Activated B cell treated with CpG ODN at 0.5 μM for 24 hours (primary cell): ENCODE data around the gene LRRC49. TPM values are rescaled to one million over a fixed set of nuclear protein-coding genes. Genes with fewer than 3 reads are reported as not detected.
"Not testable (repeated sequence)": the region's sequence is repeated elsewhere in the genome, so short reads cannot be mapped to it uniquely, and the experiment has no call there.

Experiments
- ATAC-seq: fragments of 200-7000 bp; cut with Tn5 transposase; one replicate; pipeline ENCODE4 v1.10.0; 2021; ENCODE audit warnings: low read depth, mild to moderate bottlenecking, moderate library complexity
- CTCF ChIA-PET: fragments of 350-600 bp; sonication (Branson Sonifier 250); formaldehyde crosslinking; loops from one replicate; lab custom pipeline; 2021; ENCODE audit warnings: antibody characterized with exemption; lab: Charles Lee
- POLR2A ChIA-PET: fragments of 350-600 bp; sonication (Branson Sonifier 250); formaldehyde crosslinking; loops from one replicate; lab custom pipeline; 2021; ENCODE audit warnings: antibody characterized with exemption; lab: Charles Lee
- DNase-seq: peaks from one replicate; pipeline ENCODE4 v3.0.0; 2022
- H3K27ac Mint-ChIP-seq: one replicate; pipeline ENCODE4 v1.8.0; 2020; ENCODE audit warnings: mixed read lengths
- H3K27me3 Mint-ChIP-seq: one replicate; pipeline ENCODE4 v1.8.0; 2021; ENCODE audit warnings: mixed read lengths
- H3K36me3 Mint-ChIP-seq: one replicate; pipeline ENCODE4 v1.8.0; 2021; ENCODE audit warnings: low read depth, mixed read lengths
- H3K4me1 Mint-ChIP-seq: one replicate; pipeline ENCODE4 v1.8.0; 2021; ENCODE audit warnings: mixed read lengths
- H3K4me3 Mint-ChIP-seq: one replicate; pipeline ENCODE4 v1.8.0; 2020; ENCODE audit warnings: mild to moderate bottlenecking, mixed read lengths
- H3K9me3 Mint-ChIP-seq: one replicate; pipeline ENCODE4 v1.8.0; 2020; ENCODE audit warnings: mixed read lengths
- CTCF ChIP-seq: fragments of 200-600 bp; IDR thresholded peaks from one replicate; pipeline ENCODE4 v1.8.0; 2022; ENCODE audit warnings: antibody characterized with exemption, mild to moderate bottlenecking
- intact Hi-C: fragments of 100-400 bp; cut with micrococcal nuclease; formaldehyde crosslinking; loops from one replicate; pipeline ENCODE4 v1.15.1; 2024
- total RNA-seq: library from RNA; stranded (reverse); gene quantifications from 2 replicates; pipeline ENCODE4 v1.2.3, GENCODE V29; 2022

The LRRC49 gene
- total RNA-seq, 1 donor from 2014 or later, result 0.84 TPM

DNA sequence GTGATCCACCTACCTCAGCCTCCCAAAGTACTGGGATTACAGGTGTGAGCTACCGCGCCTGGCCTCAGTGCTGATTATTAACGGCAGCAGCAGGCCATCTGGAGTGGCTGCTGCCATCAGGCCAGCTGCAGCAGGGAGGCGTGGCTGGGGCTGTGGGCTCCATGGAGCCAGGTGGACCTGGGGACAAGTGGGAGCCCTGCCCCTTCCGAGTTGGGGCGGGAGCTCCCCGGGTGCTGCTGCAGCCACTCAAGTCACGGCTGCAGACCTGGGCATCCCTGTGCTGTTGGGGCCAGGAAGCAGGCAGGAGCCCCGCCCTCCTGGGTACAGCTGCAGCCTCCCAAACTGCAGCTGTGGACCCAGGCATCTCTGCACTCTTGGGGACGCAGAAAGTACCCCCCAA, 23.9 kb downstream of the LRRC49 start:
- no peak overlapping the region for H3K4me3 Mint-ChIP-seq
- TF ChIP-seq CTCF, result no peak
- DNase-seq, result no peak
- H3K4me1 Mint-ChIP-seq, result no peaks in the 10 kb centered on the region
- H3K36me3 Mint-ChIP-seq, result no peaks in the 10 kb centered on the region
- ChIA-PET CTCF (interaction anchor here (0.6 kb wide), 1 partner anchor 109 kb away, joined by 3 read pairs; no protein-coding TSS in a partner anchor), POLR2A (no interaction called here)
- H3K27ac Mint-ChIP-seq, result no peak overlapping the region
- no peaks in the 10 kb centered on the region for H3K9me3 Mint-ChIP-seq
- intact Hi-C loops, result no loop called here
- no peak for ATAC-seq
- no peaks in the 10 kb centered on the region for H3K27me3 Mint-ChIP-seq

GRCh38 chr15:70917955-70918354, 25.3 kb downstream of the LRRC49 start:
- intact Hi-C loops, result no loop called here
- DNase-seq (no peak), ATAC-seq (no peak)
- Mint-ChIP-seq H3K4me1 (no peaks in the 10 kb centered on the region), H3K4me3 (no peak overlapping the region), H3K27me3 (peaks cover 4% of the 10 kb centered on the region), H3K36me3 (no peaks in the 10 kb centered on the region), H3K9me3 (peaks cover 4% of the 10 kb centered on the region), H3K27ac (no peak overlapping the region)
- POLR2A ChIA-PET, result no interaction called here
- CTCF ChIA-PET, result no interaction called here
- no peak for TF ChIP-seq CTCF

DNA sequence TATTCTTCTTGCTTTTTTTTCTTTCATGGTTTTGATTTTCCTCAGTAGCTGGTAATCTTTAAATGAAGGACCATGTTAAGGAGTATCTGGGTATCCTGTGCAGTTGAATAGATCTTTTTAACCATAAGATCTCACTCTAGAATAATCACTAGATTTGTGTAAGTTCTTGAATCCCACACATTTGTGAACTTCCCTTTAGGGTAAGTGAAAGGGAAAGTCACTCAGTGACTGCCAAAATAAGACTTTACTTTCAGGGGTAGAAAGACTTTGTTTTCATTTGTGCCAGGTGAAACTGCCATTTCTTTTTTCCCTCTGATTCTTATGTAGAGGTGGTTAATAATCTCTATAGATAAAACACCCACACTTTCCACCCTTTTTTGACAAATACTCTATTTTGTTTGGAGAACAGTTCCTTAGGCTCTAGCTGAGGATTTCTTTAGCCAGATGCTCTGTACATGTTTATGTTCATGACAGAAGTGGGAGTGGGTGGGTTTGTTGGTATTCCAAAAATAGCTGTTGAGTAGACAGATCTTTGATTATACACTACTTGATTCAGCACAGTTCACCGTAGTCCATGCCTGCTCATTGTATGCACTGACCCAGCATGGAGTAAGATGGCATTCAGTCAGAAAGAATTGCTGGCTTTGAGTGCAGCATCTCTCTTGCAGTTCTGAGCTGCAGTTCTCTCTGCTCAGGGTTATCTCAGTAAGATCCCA, 28.5 kb downstream of the LRRC49 start:
- Mint-ChIP-seq H3K4me1 (no peaks in the 10 kb centered on the region), H3K27ac (no peak overlapping the region), H3K4me3 (no peak overlapping the region), H3K36me3 (no peaks in the 10 kb centered on the region), H3K9me3 (peaks cover 4% of the 10 kb centered on the region), H3K27me3 (peaks cover 4% of the 10 kb centered on the region)
- ChIA-PET POLR2A (no interaction called here), CTCF (no interaction called here)
- no peak for DNase-seq
- TF ChIP-seq CTCF, result no peak
- no peak for ATAC-seq
- intact Hi-C loops, result no loop called here

DNA sequence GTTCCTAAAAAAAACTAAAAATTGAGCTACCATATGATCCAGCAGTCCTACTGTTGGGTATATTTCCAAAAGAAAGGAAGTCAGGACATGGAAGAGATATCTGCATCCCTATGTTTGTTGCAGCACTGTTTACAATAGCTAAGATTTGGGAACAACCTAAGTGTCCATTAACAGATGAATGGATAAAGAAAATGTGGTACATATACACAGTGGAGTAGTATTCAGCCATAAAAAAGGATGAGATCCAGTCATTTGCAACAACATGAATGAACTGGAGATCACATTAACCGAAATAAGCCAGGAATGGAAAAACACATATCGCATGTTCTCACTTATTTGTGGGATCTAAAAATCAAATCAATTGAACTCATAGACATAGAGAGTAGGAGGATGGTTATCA, 29.5 kb downstream of the LRRC49 start:
- ATAC-seq (no peak), DNase-seq (no peak)
- intact Hi-C loops, result no loop called here
- ChIA-PET CTCF (no interaction called here), POLR2A (no interaction called here)
- Mint-ChIP-seq H3K9me3 (peaks cover 4% of the 10 kb centered on the region), H3K27ac (no peak overlapping the region), H3K36me3 (no peaks in the 10 kb centered on the region), H3K4me1 (no peaks in the 10 kb centered on the region), H3K4me3 (no peak overlapping the region), H3K27me3 (peaks cover 5% of the 10 kb centered on the region)
- no peak for TF ChIP-seq CTCF

- TF ChIP-seq CTCF, result no peak
- Mint-ChIP-seq H3K27ac (no peak overlapping the region), H3K4me3 (no peak overlapping the region), H3K4me1 (no peaks in the 10 kb centered on the region), H3K27me3 (peaks cover 7% of the 10 kb centered on the region), H3K36me3 (no peaks in the 10 kb centered on the region), H3K9me3 (peaks cover 4% of the 10 kb centered on the region)
- no peak for DNase-seq
- intact Hi-C loops, result no loop called here
- CTCF ChIA-PET, result no interaction called here
- no peak for ATAC-seq
- POLR2A ChIA-PET, result no interaction called here
Observed at GRCh38 chr15:70923311-70924080, 30.9 kb downstream of the LRRC49 start.

DNA sequence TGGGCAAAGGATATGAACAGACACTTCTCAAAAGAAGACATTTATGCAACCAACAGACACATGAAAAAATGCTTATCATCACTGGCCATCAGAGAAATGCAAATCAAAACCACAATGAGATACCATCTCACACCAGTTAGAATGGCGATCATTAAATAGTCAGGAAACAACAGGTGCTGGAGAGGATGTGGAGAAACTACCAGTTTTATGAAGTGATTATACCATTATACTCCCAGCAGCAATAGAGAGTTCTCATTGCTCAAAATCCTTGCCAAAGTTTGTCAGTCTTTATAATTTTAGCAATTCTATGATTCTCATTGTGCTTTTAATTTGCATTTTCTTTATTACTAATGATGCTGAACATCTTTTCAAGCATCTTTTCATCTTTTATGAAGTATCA, 34.3 kb downstream of the LRRC49 start:
- DNase-seq, H3K4me1 Mint-ChIP-seq, H3K27ac Mint-ChIP-seq, CTCF ChIA-PET, POLR2A ChIA-PET, H3K36me3 Mint-ChIP-seq, H3K9me3 Mint-ChIP-seq, intact Hi-C loops, ATAC-seq, H3K4me3 Mint-ChIP-seq: not testable (repeated sequence)
- H3K27me3 Mint-ChIP-seq, result peaks cover 22% of the 10 kb centered on the region
